AG10803 (cell line): Measurements from ENCODE around the gene ARHGAP30.

Source experiments
- DNase-seq: peaks from one replicate; pipeline ENCODE4 v3.0.0; 2010; ENCODE audit warnings: low read depth
- H3K4me3 ChIP-seq: 2 replicates; pipeline ENCODE4 v1.5.1; 2011; ENCODE audit warnings: mild to moderate bottlenecking, low read length, control low read depth
- CTCF ChIP-seq: conservative IDR thresholded peaks from 2 replicates; pipeline ENCODE4 v1.5.1; 2011; ENCODE audit warnings: mild to moderate bottlenecking, low read length, control low read depth, inconsistent platforms

Gene ARHGAP30

GRCh38 chr1:161054232-161054631, 15.5 kb downstream of the ARHGAP30 start:
- H3K4me3 ChIP-seq = no peak overlapping the region
- TF ChIP-seq CTCF = no peak
- no peak for DNase-seq

GRCh38 chr1:161052899-161053298, 16.8 kb downstream of the ARHGAP30 start:
- H3K4me3 ChIP-seq = no peak overlapping the region
- no peak for TF ChIP-seq CTCF
- no peak for DNase-seq

- TF ChIP-seq CTCF = no peak
- DNase-seq = no peak
Measured at GRCh38 chr1:161051219-161051618, 18.5 kb downstream of the ARHGAP30 start.

GRCh38 chr1:161048949-161049722, 20.6 kb downstream of the ARHGAP30 start:
- DNase-seq = no peak
- no peak overlapping the region for H3K4me3 ChIP-seq
- no peak for TF ChIP-seq CTCF

More at GRCh38 chr1:161051219-161051618, 18.5 kb downstream of the ARHGAP30 start:
- no peak overlapping the region for H3K4me3 ChIP-seq

GRCh38 chr1:161047436-161048420, 22.0 kb downstream of the ARHGAP30 start:
- no peak overlapping the region for H3K4me3 ChIP-seq
- no peak for DNase-seq
- no peak for TF ChIP-seq CTCF

GRCh38 chr1:161046605-161047228, 23.0 kb downstream of the ARHGAP30 start:
- no peak for DNase-seq
- no peak for TF ChIP-seq CTCF
- peak overlapping the region; percentile 96 for H3K4me3 ChIP-seq
